HG02610 (cell line): ENCODE measurements around the gene HSPA4.

Experiments
- ATAC-seq: cut with Tn5 transposase; IDR thresholded peaks from one replicate; pipeline ENCODE4 v1.9.1; 2021; ENCODE audit warnings: mild to moderate bottlenecking, moderate library complexity; ENCODE audit not compliant: unreplicated experiment

HSPA4 gene

DNA sequence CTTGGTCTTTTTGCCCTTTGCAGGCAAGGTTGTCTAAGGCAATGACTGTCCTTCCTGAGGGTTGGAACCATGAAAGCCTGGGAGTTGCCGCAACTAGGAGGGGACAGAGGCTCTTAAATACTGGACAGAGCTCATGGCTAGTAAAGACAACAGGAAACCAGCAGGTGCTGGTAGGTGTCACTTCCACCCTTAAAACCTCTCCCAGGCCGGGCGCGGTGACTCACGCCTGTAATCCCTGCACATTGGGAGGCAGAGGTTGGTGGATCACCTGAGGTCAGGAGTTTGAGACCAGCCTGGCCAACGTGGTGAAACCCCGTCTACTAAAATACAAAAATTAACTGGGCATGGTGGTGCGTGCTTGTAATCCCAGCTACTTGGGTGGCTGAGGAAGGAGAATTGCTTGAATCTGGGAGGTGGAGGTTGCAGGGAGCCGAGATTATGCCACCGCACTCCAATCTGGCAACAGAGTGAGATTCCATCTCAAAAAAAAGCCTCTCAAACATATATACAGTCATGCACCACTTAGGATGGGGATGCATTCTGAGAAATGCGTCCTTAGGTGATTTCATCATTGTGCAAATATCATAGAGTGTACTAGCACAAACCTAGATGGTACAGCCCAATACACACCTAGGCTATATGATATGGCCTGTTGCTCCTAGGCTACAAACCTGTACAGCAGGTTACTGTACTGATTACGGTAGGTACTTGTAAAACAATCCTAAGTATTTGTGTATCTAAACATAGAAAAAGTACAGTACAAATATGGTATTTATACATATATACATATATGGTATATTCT, 102.7 kb downstream of the HSPA4 start:
- ATAC-seq = no peak

- ATAC-seq = no peak
Observed at GRCh38 chr5:133155326-133155969, 103.6 kb downstream of the HSPA4 start.
